Endothelial cell of umbilical vein (primary cell): Measurements from ENCODE around the gene TGM1. TPM values are rescaled to one million over a fixed set of nuclear protein-coding genes. Genes with fewer than 3 reads are reported as not detected.

Source experiments
- BruUV-seq: library from RNA; stranded (reverse); fragments of 400-500 nt; replicated peaks from 2 replicates; lab custom pipeline; 2021; lab: Mats Ljungman, UMichigan
- CTCF ChIA-PET: fragments of 300-600, 350-600 bp; sonication (Branson Sonifier 250); formaldehyde crosslinking; loops from one replicate; lab custom pipeline; 2021; ENCODE audit warnings: antibody characterized with exemption, inconsistent platforms; lab: Charles Lee
- POLR2A ChIA-PET: fragments of 300-600, 350-600 bp; sonication (Branson Sonifier 250); formaldehyde crosslinking; loops from one replicate; lab custom pipeline; 2021; ENCODE audit warnings: antibody characterized with exemption, inconsistent platforms; lab: Charles Lee
- DNase-seq: peaks from one replicate; pipeline ENCODE4 v3.0.0-alpha.2; 2011; ENCODE audit warnings: low read depth, low spot score
- FAIRE-seq: peaks from 2 replicates; lab custom pipeline; 2011; peaks lifted over from hg19 to GRCh38; lab: Jason Lieb, UNC
- H2AFZ ChIP-seq: 2 replicates; pipeline ENCODE4 v1.6.0; 2012; ENCODE audit warnings: low read depth, low read length, control low read depth, inconsistent platforms
- H3K27ac ChIP-seq: 2 replicates; pipeline ENCODE4 v1.5.1; 2011; ENCODE audit warnings: low read depth, mild to moderate bottlenecking, control low read depth, low read length, moderate library complexity; ENCODE audit not compliant: insufficient read depth
- H3K27me3 ChIP-seq, 2 experiments: 2 replicates each; pipeline versions ENCODE4 v1.6.0 to v1.6.1; 2011; ENCODE audit warnings: low read length in 2 of 2, mixed read lengths in 1 of 2; ENCODE audit not compliant: control insufficient read depth in 2 of 2, insufficient read depth in 2 of 2
- H3K36me3 ChIP-seq, 2 experiments: 2 replicates in 1 of 2; 3 replicates in 1 of 2; pipeline ENCODE4 v1.5.1; 2011; ENCODE audit warnings: low read length in 2 of 2, mild to moderate bottlenecking in 1 of 2, moderate library complexity in 1 of 2; ENCODE audit not compliant: control insufficient read depth in 2 of 2, insufficient read depth in 2 of 2; ENCODE audit errors: extremely low read depth in 1 of 2
- H3K4me1 ChIP-seq: 3 replicates; pipeline ENCODE4 v1.5.1; 2011; ENCODE audit warnings: mild to moderate bottlenecking, low read length; ENCODE audit not compliant: control insufficient read depth, insufficient read depth; ENCODE audit errors: extremely low read depth
- H3K4me2 ChIP-seq: 2 replicates; pipeline ENCODE4 v1.6.1; 2011; ENCODE audit warnings: low read length, control low read depth, mixed read lengths; ENCODE audit not compliant: insufficient read depth
- H3K4me3 ChIP-seq, 3 experiments: fragments of 200-600 bp in 1 of 3; sonication (generic), shearing (Covaris generic) in 1 of 3; replicated peaks in 1 of 3; 2 replicates each; pipeline ENCODE4 v1.5.1; 2011 to 2016; ENCODE audit warnings: control low read depth in 3 of 3, low read length in 3 of 3, mild to moderate bottlenecking in 2 of 3, inconsistent platforms in 1 of 3, low read depth in 1 of 3, moderate library complexity in 1 of 3; ENCODE audit not compliant: insufficient read depth in 1 of 3
- H3K79me2 ChIP-seq: 2 replicates; pipeline ENCODE4 v1.6.0; 2012; ENCODE audit warnings: low read length, inconsistent platforms; ENCODE audit not compliant: control insufficient read depth, insufficient read depth
- H3K9ac ChIP-seq: replicated peaks from 2 replicates; pipeline ENCODE3; 2011; ENCODE audit warnings: low read length, control low read depth; ENCODE audit not compliant: insufficient read depth; ENCODE audit errors: extremely low read depth
- H3K9me1 ChIP-seq: replicated peaks from 3 replicates; pipeline ENCODE4 v1.6.0; 2011; ENCODE audit warnings: mild to moderate bottlenecking, low read length; ENCODE audit not compliant: control insufficient read depth, insufficient read depth; ENCODE audit errors: extremely low read depth
- H3K9me3 ChIP-seq: replicated peaks from 2 replicates; pipeline ENCODE4 v1.5.1; 2012; ENCODE audit warnings: low read length, inconsistent platforms; ENCODE audit not compliant: control insufficient read depth, insufficient read depth
- H4K20me1 ChIP-seq: replicated peaks from 2 replicates; pipeline ENCODE3; 2011; ENCODE audit warnings: mild to moderate bottlenecking, low read length; ENCODE audit not compliant: control insufficient read depth, insufficient read depth; ENCODE audit errors: extremely low read depth
- EZH2 ChIP-seq: IDR thresholded peaks from 2 replicates; pipeline ENCODE4 v1.6.1; 2012; ENCODE audit warnings: borderline replicate concordance, low read depth, mild to moderate bottlenecking, moderate library complexity, low read length, inconsistent platforms; ENCODE audit not compliant: severe bottlenecking
- FOS ChIP-seq: IDR thresholded peaks from 2 replicates; pipeline ENCODE4 v1.6.1; 2011; ENCODE audit warnings: mild to moderate bottlenecking, low read length, moderate library complexity, borderline replicate concordance; ENCODE audit not compliant: insufficient read depth
- GATA2 ChIP-seq: IDR thresholded peaks from 2 replicates; pipeline ENCODE4 v1.7.0; 2011; ENCODE audit warnings: low read depth, mild to moderate bottlenecking, moderate library complexity, mixed read lengths, low read length; ENCODE audit not compliant: insufficient read length, insufficient read depth
- JUN ChIP-seq: IDR thresholded peaks from 2 replicates; pipeline ENCODE4 v1.6.1; 2011; ENCODE audit warnings: borderline replicate concordance, low read depth; ENCODE audit not compliant: insufficient read length, insufficient read depth
- MYC ChIP-seq: IDR thresholded peaks from one replicate; pipeline ENCODE4 v1.6.1; 2011; ENCODE audit warnings: mild to moderate bottlenecking, low read depth, low read length
- POLR2A ChIP-seq: IDR thresholded peaks from 2 replicates; pipeline ENCODE4 v1.6.1; 2012; ENCODE audit warnings: low read depth, mild to moderate bottlenecking, control low read depth, low read length
- POLR2AphosphoS5 ChIP-seq: IDR thresholded peaks from 2 replicates; pipeline ENCODE4 v1.6.1; 2012; ENCODE audit warnings: low read depth, mild to moderate bottlenecking, control low read depth, low read length, moderate library complexity; ENCODE audit not compliant: insufficient read depth
- dilution Hi-C: fragments of 300-500 bp; cut with MboI; formaldehyde crosslinking; loops from one replicate; pipeline ENCODE4 v1.15.0; 2019; ENCODE audit warnings: low sequenced_read_pairs; ENCODE audit not compliant: extremely low pct_ligation_motif_present
- intact Hi-C: fragments of 100-400 bp; cut with micrococcal nuclease; formaldehyde crosslinking; loops from one replicate; pipeline ENCODE4 v1.10.0; 2022
- polyA plus RNA-seq, 4 experiments: library from polyadenylated mRNA; depleted of rRNA in 3 of 4; stranded (reverse) in 3 of 4; unstranded in 1 of 4; fragments of >200 nt; gene quantifications; 2 replicates each; pipeline versions ENCODE4 v1.2.1 to v1.2.3, GENCODE V29; 2011 to 2012; ENCODE audit warnings: missing spikeins in 1 of 4
- total RNA-seq: library from RNA; stranded (reverse); gene quantifications from 2 replicates; pipeline ENCODE4 v1.2.3, GENCODE V29; 2021
- TF ChIP-seq, protein P1 (sequence below), 2 donors: IDR thresholded peaks; 1 replicate in 1 of 2; 2 replicates in 1 of 2; pipeline ENCODE4 v1.5.1; 2011; ENCODE audit warnings: low read length in 2 of 2, mild to moderate bottlenecking in 2 of 2, moderate library complexity in 2 of 2, control low read depth in 1 of 2, inconsistent platforms in 1 of 2, low read depth in 1 of 2; ENCODE audit not compliant: insufficient read depth in 1 of 2; ENCODE audit errors: extremely low read depth in 1 of 2
- TF ChIP-seq, protein P2 (sequence below): IDR thresholded peaks from 2 replicates; pipeline ENCODE4 v1.6.1; 2011; ENCODE audit not compliant: insufficient read depth, insufficient read length

The TGM1 gene
- total and polyA plus RNA-seq, 2 donors (not counting 3 experiments of a cell fraction or from before 2014, with no cell fraction given), result 1.0 to 3.4 TPM

DNA sequence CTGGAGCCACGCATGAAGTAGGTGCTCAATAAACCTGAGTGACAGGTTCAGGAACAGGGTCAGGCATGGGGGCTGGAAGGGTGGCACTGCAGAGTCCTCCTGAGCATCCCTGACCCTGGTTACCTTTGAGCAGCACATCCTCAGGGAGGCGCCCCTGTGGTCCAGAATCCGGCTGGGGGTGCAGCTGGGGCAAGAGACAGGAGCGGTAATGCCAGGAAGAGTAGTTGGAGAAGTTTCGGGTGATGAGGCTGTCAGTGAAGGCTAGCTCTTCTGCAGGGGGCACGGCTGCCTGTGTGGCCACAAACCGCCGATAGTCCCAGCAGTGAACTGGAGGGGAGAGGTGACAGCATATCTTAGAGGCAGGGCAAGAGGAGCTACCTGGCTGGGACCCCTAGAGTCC is 6.4 kb upstream of the TGM1 start:
- no peaks in the 10 kb centered on the region for H4K20me1 ChIP-seq
- FAIRE-seq (no peak), DNase-seq (no peak)
- H3K4me2 ChIP-seq, result no peak overlapping the region
- H3K4me1 ChIP-seq, result peaks cover 9% of the 10 kb centered on the region
- no peak overlapping the region for H3K27ac ChIP-seq
- H3K9me1 ChIP-seq, result no peaks in the 10 kb centered on the region
- intact Hi-C loops, result no loop called here
- no peaks in the 10 kb centered on the region for H3K9me3 ChIP-seq
- H2AFZ ChIP-seq, result no peak overlapping the region
- peaks cover 2 to 21% of the 10 kb centered on the region in 2 experiments for H3K36me3 ChIP-seq
- no peaks in the 10 kb centered on the region for H3K79me2 ChIP-seq
- dilution Hi-C loops, result no loop called here
- no peak overlapping the region for H3K4me3 ChIP-seq
- CTCF ChIA-PET, result interaction anchor here (1.5 to 1.8 kb wide), 3 partner anchors 27 to 54 kb away, joined by 5 to 7 read pairs (median 6); partner anchors contain the start of genes MDP1 and TINF2
- H3K27me3 ChIP-seq, result no peaks in the 10 kb centered on the region
- no peak overlapping the region for H3K9ac ChIP-seq
- POLR2A ChIA-PET, result interaction anchor here (1.0 kb wide), 1 partner anchor 27 kb away, joined by 3 read pairs; the partner anchor contains the start of gene TINF2
- no TSS peak for BruUV-seq
- TF ChIP-seq EZH2 (no peak), JUN (no peak), POLR2A (no peak), MYC (no peak), GATA2 (no peak), FOS (no peak), POLR2AphosphoS5 (no peak)
- TF ChIP-seq, protein P1, sequence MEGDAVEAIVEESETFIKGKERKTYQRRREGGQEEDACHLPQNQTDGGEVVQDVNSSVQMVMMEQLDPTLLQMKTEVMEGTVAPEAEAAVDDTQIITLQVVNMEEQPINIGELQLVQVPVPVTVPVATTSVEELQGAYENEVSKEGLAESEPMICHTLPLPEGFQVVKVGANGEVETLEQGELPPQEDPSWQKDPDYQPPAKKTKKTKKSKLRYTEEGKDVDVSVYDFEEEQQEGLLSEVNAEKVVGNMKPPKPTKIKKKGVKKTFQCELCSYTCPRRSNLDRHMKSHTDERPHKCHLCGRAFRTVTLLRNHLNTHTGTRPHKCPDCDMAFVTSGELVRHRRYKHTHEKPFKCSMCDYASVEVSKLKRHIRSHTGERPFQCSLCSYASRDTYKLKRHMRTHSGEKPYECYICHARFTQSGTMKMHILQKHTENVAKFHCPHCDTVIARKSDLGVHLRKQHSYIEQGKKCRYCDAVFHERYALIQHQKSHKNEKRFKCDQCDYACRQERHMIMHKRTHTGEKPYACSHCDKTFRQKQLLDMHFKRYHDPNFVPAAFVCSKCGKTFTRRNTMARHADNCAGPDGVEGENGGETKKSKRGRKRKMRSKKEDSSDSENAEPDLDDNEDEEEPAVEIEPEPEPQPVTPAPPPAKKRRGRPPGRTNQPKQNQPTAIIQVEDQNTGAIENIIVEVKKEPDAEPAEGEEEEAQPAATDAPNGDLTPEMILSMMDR (IDR thresholded peaks at IDR 0.05; ENCODE audit: extremely low read depth in 1 of 2, insufficient read depth in 1 of 2, low read depth in 1 of 2, low read length in 2 of 2), result no peak
- TF ChIP-seq, protein P2, sequence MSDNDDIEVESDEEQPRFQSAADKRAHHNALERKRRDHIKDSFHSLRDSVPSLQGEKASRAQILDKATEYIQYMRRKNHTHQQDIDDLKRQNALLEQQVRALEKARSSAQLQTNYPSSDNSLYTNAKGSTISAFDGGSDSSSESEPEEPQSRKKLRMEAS, result no peak
